Left lung (tissue), 10 donors: Measurements from ENCODE around the gene CSTPP1. TPM values are rescaled to one million over a fixed set of nuclear protein-coding genes. Genes with fewer than 3 reads are reported as not detected.

Experiments used
- ATAC-seq: fragments of 200-7000 bp; cut with Tn5 transposase; one replicate; pipeline ENCODE4 v1.9.1; 2020; ENCODE audit warnings: moderate library complexity
- DNase-seq, 4 donors: peaks; one replicate each; pipeline ENCODE4 v3.0.0-alpha.2; 2013 to 2020
- H3K27ac ChIP-seq, 2 donors: fragments of 200-600 bp; sonication (generic) in 1 of 2; one replicate each; pipeline versions ENCODE4 v1.5.0 to v1.8.0; 2020 to 2021
- H3K27me3 ChIP-seq, 2 donors: fragments of 200-600 bp; sonication (generic) in 1 of 2; one replicate each; pipeline versions ENCODE4 v1.5.0 to v1.8.0; 2020 to 2021
- H3K36me3 ChIP-seq, 2 donors: fragments of 200-600 bp; sonication (generic) in 1 of 2; one replicate each; pipeline versions ENCODE4 v1.5.0 to v1.8.0; 2020 to 2021
- H3K4me1 ChIP-seq, 2 donors: fragments of 200-600 bp; one replicate each; pipeline ENCODE4 v1.8.0; 2021
- H3K4me3 ChIP-seq, 2 donors: fragments of 200-600 bp; sonication (generic) in 1 of 2; one replicate each; pipeline versions ENCODE4 v1.5.0 to v1.8.0; 2020 to 2021; ENCODE audit warnings: mild to moderate bottlenecking in 1 of 2
- H3K9me3 ChIP-seq, 2 donors: fragments of 200-600 bp; sonication (generic) in 1 of 2; one replicate each; pipeline versions ENCODE4 v1.5.0 to v1.8.0; 2020 to 2021
- intact Hi-C, 2 donors: fragments of 100-400 bp; cut with DNase I; formaldehyde crosslinking; loops; one replicate each; pipeline versions ENCODE4 v1.11.2 to v1.14.2; 2022
- polyA plus RNA-seq, 6 donors: library from polyadenylated mRNA; unstranded; fragments of 120-200 nt; gene quantifications; one replicate each; pipeline ENCODE4 v1.2.1, GENCODE V29; 2013; ENCODE audit not compliant: insufficient read length in 6 of 6
- total RNA-seq, 2 donors: library from RNA; stranded (reverse); fragmentation: NEBNext Ultra II Directional; extraction: Animal tissue kit (Norgen Biotek cat#: 25700); gene quantifications; one replicate each; pipeline ENCODE4 v1.2.1, GENCODE V29; 2021
- TF ChIP-seq, protein P1 (sequence below), 2 donors: fragments of 200-600 bp; sonication (generic) in 1 of 2; IDR thresholded peaks; one replicate each; pipeline versions ENCODE4 v1.5.0 to v1.8.0; 2021; ENCODE audit warnings: antibody characterized with exemption in 2 of 2
- donor health status: DM: no; HTN: yes; CAD: no.
- donor health status: DM: no; HTN: no; CAD: no.

CSTPP1 gene
- total and polyA plus RNA-seq, 8 donors: 28.7 to 56.0 (median 51.4) TPM

DNA sequence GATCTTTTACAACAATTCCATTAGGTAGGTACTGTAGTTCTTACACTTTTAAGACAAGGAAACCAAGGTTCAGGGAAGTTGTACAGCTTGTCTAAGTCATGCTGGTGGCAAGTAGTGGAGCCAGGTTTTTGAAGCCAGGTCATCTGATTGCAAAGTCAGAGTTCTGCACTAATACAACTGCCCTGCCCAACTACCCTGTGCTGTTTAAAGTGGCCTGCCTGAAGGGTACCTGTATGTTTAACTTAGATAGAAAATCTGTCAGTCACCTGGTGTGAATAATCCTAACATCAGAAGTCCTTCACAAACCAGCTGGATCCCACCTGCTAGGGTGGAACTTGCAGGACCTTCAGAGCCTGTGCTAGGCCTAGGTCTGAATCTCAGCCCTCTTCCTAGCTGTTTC, 195.9 kb downstream of the CSTPP1 start:
- no peaks in the 10 kb centered on the region for H3K27me3 ChIP-seq
- DNase-seq (no peak), ATAC-seq (peak; percentile 13)
- H3K9me3 ChIP-seq: no peaks in the 10 kb centered on the region
- TF ChIP-seq, protein P1, sequence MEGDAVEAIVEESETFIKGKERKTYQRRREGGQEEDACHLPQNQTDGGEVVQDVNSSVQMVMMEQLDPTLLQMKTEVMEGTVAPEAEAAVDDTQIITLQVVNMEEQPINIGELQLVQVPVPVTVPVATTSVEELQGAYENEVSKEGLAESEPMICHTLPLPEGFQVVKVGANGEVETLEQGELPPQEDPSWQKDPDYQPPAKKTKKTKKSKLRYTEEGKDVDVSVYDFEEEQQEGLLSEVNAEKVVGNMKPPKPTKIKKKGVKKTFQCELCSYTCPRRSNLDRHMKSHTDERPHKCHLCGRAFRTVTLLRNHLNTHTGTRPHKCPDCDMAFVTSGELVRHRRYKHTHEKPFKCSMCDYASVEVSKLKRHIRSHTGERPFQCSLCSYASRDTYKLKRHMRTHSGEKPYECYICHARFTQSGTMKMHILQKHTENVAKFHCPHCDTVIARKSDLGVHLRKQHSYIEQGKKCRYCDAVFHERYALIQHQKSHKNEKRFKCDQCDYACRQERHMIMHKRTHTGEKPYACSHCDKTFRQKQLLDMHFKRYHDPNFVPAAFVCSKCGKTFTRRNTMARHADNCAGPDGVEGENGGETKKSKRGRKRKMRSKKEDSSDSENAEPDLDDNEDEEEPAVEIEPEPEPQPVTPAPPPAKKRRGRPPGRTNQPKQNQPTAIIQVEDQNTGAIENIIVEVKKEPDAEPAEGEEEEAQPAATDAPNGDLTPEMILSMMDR (IDR thresholded peaks at IDR 0.05): no peak
- intact Hi-C loops: no loop called here
- no peak overlapping the region for H3K27ac ChIP-seq
- H3K4me3 ChIP-seq: no peak overlapping the region
- H3K4me1 ChIP-seq: no peaks in the 10 kb centered on the region
- H3K36me3 ChIP-seq: peaks cover 0 to 1% of the 10 kb centered on the region in 2 donors

- intact Hi-C loops: no loop called here
- Histone ChIP-seq H3K9me3 (no peaks in the 10 kb centered on the region), H3K27me3 (no peaks in the 10 kb centered on the region), H3K27ac (no peak overlapping the region), H3K4me1 (no peaks in the 10 kb centered on the region), H3K4me3 (no peak overlapping the region), H3K36me3 (peaks cover 0 to 6% of the 10 kb centered on the region in 2 donors)
- ATAC-seq: no peak
- TF ChIP-seq, protein P1 (IDR thresholded peaks at IDR 0.05): no peak
- no peak for DNase-seq
Measured at GRCh38 chr11:47132981-47133380, 196.4 kb downstream of the CSTPP1 start.

DNA sequence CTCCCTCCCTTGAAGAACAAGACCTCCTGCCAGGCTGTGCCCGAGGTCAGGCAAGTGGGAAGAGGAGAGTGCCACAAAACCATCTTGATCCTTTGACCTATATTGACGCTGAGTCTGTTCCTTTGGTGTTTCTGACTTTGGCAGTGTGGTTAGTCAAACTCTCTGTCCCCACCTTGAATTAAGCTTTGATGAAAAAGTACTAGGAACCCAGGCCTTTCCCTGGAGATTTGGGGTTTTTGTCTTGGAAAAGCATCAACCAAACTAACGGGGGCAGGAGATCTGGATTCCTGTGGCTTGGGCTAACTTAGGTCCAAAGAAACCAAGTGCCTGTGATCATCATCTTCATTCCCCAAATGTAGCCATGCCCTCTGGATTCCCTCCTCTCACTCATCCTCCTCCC, 199.8 kb downstream of the CSTPP1 start:
- DNase-seq (no peak), ATAC-seq (no peak)
- H3K27ac ChIP-seq: no peak overlapping the region
- H3K27me3 ChIP-seq: no peaks in the 10 kb centered on the region
- H3K4me1 ChIP-seq: no peaks in the 10 kb centered on the region
- H3K4me3 ChIP-seq: no peak overlapping the region
- TF ChIP-seq, protein P1 (IDR thresholded peaks at IDR 0.05): no peak
- intact Hi-C loops: no loop called here
- no peaks in the 10 kb centered on the region for H3K9me3 ChIP-seq
- H3K36me3 ChIP-seq: peaks cover 0 to 6% of the 10 kb centered on the region in 2 donors

GRCh38 chr11:47136921-47137320, 200.4 kb downstream of the CSTPP1 start:
- no peak overlapping the region for H3K4me3 ChIP-seq
- intact Hi-C loops: no loop called here
- DNase-seq (no peak), ATAC-seq (no peak)
- TF ChIP-seq, protein P1 (IDR thresholded peaks at IDR 0.05): no peak
- H3K36me3 ChIP-seq: peaks cover 0 to 6% of the 10 kb centered on the region in 2 donors
- H3K9me3 ChIP-seq: no peaks in the 10 kb centered on the region
- H3K4me1 ChIP-seq: no peaks in the 10 kb centered on the region
- no peak overlapping the region for H3K27ac ChIP-seq
- H3K27me3 ChIP-seq: no peaks in the 10 kb centered on the region

DNA sequence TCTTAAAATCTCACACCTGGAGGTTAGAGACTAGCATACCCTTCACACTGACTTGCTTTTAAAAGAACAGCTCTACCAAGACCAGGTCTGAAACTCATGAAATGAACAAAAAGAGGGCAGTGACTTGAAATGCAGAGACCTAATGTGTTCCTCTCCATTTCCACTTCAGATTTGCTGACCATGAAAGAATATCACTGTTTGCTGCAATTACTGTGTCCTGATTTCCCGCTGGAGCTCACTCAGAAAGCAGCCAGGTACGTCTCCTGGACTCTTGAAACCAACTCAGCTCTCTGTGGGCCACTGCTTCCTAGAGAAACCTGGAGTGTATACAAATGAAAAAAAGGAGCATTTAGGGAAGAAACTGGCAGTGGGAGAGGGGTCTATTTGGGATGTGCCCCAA, 200.9 kb downstream of the CSTPP1 start:
- ATAC-seq (no peak), DNase-seq (no peak)
- TF ChIP-seq, protein P1 (IDR thresholded peaks at IDR 0.05): no peak
- H3K36me3 ChIP-seq: peaks cover 0 to 6% of the 10 kb centered on the region in 2 donors
- H3K27me3 ChIP-seq: no peaks in the 10 kb centered on the region
- H3K27ac ChIP-seq: no peak overlapping the region
- no peaks in the 10 kb centered on the region for H3K4me1 ChIP-seq
- intact Hi-C loops: no loop called here
- no peak overlapping the region for H3K4me3 ChIP-seq
- no peaks in the 10 kb centered on the region for H3K9me3 ChIP-seq
